GM19397 (cell line): ENCODE measurements around the gene SEC23IP.
"Not testable (repeated sequence)": the region's sequence is repeated elsewhere in the genome, so short reads cannot be mapped to it uniquely, and the experiment has no call there.

Source experiments
- ATAC-seq: cut with Tn5 transposase; IDR thresholded peaks from one replicate; pipeline ENCODE4 v1.9.1; 2021; ENCODE audit warnings: mild to moderate bottlenecking, moderate library complexity; ENCODE audit not compliant: unreplicated experiment

Gene SEC23IP

DNA sequence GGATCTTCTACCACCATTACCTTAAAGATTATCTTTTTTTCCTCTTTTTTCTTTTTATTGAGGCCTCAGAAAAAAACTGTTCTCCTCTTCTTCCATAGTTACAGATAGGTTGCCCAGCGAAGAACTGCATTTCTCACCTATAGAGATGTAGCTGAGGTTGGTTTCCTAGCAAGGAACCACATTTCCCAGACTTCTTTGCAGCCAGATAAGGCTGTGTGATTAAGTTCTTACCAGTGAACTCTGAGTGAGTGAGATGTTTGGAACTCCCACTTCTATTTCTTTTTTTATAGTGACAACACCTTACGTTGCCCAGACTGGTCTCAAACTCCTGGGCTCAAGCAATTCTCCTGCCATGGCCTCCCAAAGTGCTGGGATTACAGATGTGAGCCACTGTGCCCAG, 14.0 kb upstream of the SEC23IP start:
- ATAC-seq, result no peak

DNA sequence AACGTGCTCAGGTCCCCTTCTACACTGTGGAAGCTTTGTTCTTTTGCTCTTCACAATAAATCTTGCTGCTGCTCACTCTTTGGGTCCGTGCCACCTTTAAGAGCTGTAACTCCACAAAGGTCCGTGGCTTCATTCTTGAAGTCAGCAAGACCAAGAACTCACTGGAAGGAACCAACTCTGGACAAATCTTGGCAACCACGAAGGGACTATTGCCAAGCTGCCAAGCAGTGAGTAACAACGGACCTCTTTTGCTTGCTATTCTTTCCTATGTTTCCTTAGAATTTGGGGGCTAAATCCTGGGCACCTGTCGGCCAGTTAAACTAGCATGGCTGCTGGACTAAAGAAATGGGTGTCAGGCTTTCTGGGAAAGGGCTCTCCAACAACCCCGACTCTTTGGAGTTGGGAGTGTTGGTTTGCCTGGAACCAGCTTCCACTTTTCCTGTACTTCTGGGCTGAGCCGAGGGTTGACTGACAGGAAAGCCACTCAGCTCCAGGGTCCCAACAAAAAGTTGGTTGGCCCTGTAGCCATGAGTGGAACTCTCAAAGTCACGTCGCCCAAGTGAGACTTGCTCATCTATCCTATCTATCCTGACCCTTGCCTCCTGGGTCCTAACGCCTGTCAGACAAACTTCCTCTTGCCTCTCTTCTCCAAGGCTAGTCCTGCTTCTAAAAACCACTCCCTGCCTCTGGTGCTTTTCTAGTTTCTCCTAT, 8.5 kb upstream of the SEC23IP start:
- ATAC-seq, result not testable (repeated sequence)

DNA sequence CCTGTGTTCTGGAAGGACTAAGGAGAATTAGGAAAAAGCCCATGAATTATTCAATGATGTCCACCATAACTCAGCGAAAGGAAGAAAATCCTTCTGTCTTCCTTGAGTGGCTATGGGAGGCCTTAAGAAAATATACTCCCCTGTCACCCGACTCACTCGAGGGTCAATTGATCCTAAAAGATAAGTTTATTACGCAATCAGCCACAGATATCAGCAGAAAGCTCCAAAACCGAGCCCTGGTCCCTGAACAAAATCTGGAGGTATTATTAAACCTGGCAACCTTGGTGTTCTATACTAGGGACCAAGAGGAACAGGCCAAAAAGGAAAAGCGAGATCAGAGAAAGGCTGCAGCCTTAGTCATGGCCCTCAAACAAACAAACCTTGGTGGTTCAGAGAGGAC, 6.5 kb upstream of the SEC23IP start:
- ATAC-seq, result not testable (repeated sequence)

DNA sequence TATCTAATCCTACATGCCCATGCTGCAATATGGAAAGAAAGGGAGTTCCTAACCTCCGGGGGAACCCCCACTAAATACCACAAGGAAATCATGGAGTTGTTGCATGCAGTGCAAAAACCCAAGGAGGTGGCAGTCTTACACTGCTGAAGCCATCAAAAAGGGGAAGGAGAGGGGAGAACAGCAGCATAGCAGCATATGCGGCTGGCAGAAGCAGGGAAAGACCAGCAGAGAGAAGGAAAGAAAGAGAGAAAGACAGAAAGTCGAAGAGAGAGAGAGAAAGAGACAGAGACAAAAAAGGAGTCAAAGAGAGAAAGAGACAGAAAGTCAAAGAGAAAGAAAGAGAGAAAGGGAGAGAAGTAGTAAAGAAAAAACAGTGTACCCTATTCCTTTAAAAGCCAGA, 3.8 kb upstream of the SEC23IP start:
- ATAC-seq, result not testable (repeated sequence)

DNA sequence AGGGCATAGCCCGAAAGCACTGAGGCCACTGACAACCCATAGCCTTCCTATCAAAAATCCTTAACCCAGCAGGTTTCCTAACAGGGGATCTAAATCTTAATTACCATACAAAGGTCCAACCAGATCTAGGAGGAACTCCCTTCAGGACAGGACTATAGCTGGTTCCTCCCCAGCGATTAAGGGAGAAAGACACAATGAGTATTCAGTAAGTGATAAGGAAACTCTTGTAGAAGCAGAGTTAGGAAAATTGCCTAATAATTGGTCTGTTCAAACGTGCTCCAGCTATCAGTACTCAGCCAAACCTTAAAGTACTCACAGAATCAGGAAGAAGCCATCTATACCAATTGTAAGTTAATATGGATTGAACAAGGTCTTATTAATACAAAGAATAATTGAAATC, 3.3 kb upstream of the SEC23IP start:
- ATAC-seq, result not testable (repeated sequence)

DNA sequence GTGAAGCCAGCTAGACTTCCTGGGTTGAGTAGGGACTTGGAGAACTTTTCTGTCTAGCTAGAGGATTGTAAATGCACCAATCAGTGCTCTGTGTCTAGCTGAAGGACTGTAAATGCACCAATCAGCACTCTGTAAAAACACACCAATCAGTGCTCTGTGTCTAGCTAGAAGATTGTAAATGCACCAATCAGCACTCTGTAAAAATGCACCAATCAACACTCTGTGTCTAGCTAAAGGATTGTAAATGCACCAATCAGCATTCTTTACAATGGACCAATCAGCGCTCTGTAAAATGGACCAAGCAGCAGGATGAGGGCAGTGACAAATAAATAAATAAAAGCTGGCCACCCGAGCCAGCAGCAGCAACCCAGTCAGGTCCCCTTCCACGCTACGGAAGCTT, 2.2 kb upstream of the SEC23IP start:
- not testable (repeated sequence) for ATAC-seq

DNA sequence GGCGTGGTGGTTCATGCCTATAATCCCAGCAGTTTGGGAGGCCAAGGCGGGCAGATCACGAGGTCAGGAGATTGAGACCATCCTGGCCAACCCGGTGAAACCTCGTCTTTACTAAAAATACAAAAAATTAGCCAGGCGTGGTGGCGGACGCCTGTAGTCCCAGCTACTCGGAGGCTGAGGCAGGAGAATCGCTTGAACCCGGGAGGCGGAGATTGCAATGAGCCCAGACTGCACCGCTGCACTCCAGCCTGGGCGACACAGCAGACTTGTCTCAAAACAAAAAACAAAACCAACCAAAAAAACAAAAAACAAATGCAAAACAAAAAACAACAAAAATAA, 712 bp upstream of the SEC23IP start:
- not testable (repeated sequence) for ATAC-seq

DNA sequence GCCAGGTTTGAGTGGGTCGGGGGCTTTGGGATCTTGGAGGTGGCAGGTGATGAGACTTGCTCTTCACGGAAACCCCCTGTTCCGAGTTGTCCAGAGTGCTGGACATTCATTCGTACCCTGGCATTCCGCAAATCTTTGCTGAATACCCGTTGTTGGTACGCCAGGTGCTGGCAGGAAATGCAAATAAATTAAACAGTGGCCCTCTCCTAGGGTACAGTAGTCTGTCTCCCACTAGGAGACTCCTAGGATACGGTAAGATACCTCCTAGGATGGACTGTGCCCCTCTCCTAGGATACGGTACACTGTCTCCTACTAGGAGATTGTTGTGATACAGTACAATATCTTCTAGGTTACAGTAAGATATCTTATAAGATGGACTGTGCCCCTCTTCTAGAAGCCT, 544 bp downstream of the SEC23IP start:
- ATAC-seq, result no peak

DNA sequence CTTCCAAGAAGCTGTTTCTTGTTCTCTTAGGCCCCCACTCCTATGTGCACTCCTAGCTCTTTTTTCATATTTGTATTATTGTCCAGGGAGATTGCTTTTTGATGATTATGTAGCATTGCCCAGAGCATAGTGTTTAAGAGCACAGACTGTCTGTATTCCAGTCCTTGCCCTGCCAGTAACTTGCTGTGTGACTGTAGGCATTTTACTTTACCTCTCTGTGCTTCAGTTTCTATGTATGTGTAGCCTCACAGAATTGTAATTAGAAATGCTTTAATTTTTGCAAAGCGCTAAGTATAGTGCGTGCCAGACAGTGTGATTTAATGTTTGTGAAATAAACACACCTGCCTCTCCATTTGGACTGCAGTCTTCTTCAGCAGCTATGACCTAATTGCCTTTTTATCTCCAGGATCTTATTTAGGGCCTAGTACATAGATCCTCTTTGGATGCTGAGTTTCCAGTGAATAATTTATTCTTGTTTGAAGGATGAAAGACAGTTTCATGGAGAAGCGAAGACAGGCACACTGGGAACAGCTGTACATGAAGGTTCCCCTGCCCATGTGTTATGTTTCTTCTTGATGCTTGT, 1.4 kb downstream of the SEC23IP start:
- ATAC-seq, result no peak

DNA sequence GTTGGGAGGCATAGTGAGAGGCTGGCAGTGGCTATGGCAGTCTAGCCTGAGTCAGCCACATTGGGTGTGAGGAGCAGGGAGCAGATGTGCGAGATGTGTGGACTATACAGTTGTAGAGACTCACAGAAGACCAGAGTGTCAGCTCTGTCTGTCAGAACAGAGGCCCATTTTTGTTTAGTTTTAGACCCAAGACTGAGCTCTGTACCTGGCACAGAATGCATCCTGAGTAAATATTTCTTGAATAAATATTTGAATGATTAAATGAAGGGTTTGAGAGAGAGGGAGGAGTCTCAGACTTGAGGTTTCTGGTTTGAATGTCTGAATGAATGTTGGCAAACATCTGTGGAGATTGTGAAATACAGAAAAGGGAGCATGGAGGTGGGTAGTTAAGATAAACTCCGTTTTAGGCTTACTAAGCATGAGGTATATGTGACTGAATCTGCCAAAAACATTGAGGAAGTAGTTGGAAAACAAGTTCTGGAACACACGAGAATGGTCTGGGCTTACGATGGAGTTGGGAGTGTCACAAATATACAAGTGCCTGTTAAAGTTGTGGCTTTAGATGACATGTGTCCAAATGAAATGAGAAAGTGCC, 3.6 kb downstream of the SEC23IP start:
- no peak for ATAC-seq

DNA sequence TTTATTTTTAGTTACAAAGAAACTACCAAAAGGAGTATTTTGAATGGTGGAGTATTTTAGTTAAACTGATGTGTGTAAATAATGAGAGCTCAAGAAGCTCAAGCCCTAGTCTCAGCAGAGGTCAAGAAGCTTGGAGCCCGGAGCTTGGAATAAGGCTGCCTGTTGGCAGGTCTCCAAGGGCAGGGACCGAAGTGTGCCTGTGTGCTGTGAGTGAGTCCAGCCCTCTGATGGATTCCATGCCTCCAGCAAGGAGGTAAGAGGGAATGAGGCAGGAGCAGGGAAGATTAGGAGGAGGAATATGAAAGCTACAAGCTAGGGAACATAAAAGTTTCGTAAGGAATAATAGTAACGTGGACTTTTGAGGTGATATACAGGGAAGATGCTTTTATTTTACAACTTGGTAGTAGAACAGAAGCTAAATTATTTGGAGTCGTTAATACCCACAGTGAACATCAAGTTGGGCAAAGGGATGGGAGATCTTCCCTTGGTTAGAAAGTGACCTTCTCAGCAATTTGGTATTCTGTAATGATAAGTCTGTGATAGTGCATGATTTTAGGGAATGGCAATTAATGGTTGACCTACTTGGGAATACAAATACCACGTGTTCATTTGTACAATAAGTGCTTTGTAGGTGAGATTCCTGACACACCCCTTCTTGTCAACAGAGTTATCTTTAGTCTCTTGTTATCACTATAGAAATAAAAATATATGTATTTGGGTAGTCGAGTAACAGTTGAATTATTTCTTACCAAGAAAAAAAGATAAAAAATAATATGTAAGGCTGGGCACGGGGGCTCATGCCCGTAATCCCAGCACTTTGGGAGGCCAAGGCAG, 4.6 kb downstream of the SEC23IP start:
- ATAC-seq, result no peak

DNA sequence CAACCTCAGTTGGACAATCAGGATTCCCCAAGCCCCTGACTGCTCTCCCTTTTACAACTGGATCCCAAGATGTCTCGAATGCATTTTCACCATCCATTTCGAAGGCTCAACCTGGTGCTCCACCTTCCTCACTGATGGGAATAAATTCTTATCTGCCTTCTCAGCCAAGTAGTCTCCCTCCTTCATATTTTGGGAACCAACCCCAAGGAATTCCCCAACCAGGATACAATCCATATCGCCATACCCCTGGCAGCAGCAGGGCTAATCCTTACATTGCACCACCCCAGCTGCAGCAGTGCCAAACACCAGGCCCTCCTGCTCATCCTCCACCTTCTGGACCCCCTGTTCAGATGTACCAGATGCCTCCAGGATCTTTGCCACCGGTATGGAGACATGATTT, 6.0 kb downstream of the SEC23IP start:
- no peak for ATAC-seq

DNA sequence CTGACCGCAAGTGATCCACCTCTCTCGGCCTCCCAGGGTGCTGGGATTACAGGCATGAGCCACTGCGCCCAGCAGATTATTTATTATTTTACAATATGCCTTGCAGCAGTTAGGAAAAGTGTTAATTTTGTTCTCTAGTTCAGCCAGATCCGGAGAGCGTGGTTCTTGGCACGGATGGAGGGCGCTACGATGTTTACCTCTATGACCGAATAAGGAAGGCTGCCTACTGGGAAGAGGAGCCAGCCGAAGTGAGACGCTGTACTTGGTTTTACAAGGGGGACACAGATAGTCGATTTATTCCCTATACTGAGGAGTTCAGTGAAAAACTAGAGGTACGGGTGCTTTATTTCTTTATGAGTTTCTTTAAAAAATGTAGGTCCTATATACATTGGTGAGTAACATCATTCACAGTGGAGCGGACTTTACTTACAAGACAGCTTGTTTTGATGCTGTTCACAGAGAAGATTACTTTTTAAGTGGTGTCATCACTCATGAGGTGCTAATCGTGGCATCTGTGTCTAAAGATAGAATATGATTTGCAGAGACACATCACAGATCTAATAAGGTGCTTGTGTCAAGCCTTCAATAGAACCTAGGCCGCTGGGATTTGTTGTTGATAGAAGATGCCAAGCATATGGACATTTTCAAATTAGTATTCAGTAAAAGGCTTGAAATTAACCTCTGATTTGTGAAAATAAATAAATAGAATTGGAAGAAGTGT, 11.6 kb downstream of the SEC23IP start:
- no peak for ATAC-seq

DNA sequence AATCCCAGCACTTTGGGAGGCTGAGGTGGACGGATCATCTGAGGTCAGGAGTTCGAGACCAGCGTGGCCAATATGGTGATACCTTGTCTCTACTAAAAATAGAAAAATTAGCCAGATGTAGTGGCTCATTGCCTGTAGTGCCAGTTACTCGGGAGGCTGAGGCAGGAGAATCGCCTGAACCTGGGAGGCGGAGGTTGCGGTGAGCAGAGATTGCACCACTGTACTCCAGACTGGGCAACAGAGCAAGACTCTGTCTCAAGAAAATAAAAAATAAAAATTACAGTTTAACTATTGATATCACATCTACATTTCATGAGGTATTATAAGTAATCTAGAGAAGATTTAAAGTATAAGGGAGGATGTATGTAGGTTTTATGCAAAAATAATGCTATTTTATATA, 15.2 kb downstream of the SEC23IP start:
- ATAC-seq, result not testable (repeated sequence)

DNA sequence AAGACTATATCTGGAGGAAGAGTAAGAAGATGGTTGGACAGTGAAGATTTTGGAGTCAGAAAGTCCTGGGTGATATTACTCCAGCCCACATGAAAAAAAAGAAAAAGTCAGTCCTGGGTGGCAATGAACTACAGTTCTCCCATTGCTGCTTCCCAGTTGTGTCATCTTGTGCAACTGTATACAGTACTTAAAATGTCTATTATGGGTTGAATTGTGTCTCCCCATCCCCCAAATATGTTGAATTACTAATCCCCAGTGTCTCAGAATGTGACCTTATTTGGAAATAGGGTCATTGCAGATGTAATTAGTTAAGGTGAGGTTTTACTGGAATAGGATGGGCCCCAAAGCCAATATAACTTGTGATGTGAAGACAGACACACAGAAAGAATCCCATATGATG, 15.6 kb downstream of the SEC23IP start:
- ATAC-seq, result no peak

DNA sequence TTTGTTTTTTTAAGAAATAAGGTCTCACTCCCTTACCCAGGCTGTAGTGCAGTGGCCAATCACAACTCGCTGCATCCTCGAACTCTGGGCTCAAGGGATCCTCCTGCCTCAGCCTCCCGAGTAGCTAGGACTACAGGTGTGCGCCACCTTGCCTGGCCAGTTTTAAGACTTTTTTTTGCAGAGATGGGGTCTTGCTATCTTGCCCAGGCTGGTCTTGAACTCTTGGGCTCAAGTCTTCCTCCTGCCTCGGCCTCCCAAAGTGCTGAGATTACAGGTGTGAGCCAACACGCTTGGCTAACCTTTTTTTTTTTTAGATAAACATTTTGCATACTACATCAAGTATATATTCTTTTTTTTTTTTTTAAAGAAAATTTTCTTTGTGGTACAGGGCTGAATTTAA, 18.2 kb downstream of the SEC23IP start:
- ATAC-seq, result no peak

DNA sequence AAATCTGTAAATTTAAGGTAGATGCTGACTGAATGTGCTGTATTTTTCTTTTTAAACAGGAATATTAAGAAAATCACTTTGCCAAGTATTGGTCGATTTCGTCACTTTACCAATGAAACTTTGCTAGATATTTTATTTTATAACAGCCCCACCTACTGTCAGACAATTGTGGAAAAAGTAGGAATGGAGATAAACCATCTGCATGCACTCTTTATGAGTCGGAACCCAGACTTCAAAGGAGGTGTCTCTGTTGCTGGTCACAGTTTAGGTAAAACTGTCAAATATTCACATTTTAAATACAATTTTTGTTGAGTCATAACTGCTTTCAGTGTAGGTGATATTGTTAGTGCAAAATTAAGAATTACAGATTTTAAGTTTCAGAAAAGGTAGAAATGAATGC, 25.2 kb downstream of the SEC23IP start:
- ATAC-seq, result no peak

DNA sequence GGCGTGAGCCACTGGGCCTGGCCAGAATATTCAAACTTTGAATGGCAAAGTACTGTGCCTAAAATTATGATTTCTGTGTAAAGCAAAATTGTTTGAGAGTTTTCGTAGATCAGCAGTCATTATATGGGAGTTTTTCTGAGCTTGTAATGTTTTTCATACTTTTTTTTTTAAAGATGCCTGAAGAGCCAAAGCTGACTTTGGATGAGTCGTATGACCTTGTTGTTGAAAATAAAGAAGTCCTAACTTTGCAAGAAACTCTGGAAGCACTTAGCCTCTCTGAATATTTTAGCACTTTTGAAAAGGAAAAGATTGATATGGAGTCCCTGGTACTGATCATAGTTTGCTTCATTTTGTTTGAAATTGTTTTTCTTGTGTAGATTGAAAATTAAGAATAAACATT, 26.7 kb downstream of the SEC23IP start:
- ATAC-seq, result no peak

DNA sequence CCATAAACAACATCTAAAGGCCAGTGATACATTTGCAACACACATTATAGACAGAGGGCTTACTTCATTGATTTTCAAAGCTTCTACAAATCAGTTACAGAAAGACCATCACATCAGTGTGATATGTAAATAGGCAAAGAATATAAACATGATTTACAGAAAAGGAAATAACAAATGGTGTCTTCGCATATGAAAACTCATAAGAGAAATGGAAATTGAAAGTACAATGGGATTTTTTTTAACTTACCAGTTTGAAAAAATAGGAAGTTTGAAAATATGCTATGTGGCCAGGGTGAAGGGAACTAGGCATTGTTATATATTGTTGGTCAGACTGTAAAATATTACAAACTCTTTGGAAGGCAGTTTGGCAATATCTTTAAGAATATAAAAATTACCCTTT, 27.3 kb downstream of the SEC23IP start:
- ATAC-seq, result no peak

DNA sequence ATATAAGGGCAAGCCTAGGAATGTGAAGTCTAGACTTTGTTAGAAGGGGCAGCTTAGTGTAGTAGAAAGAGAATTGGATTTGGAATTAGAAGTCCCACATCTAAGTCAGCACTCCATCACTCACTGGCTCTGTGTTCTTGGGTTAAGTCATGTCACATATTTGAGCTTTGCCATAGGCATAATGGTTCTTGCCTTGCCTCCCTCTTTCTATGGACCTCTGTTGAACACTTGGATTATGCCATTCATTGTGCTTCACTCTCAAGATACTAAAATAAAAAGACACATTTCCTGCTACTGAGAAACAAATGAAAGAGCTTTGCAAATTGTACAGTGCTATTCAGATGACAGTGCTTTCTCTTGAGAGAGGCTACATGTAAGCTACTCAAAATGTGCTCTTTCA, 35.9 kb downstream of the SEC23IP start:
- no peak for ATAC-seq

DNA sequence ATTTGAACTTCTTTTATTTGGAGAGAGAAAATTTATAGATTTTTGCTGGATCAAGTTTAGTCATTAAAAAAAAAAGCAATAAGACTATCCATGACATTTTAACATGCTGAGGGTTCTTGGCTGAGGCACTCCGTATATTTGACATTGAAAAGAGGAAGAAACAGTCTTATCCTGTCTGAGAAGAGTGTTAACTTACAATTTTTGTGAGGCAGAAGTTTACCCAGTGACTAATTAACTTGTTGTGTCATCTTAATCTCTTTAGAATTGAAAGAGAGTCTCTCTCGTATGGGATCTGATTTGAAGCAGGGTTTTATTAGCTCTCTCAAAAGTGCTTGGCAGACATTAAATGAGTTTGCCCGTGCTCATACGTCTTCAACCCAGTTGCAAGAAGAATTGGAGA, 39.3 kb downstream of the SEC23IP start:
- ATAC-seq, result no peak
